Measurements from ENCODE around the gene UNC93A. TPM values are rescaled to one million over a fixed set of nuclear protein-coding genes. Genes with fewer than 3 reads are reported as not detected.
"Not testable (repeated sequence)": the region's sequence is repeated elsewhere in the genome, so short reads cannot be mapped to it uniquely, and the experiment has no call there.

UNC93A gene
- polyA plus RNA-seq (ENCODE audit: insufficient read length in 3 of 3) = 10 to 100 TPM in 1 of 3 donors, 1 to 10 TPM in 2; 4.2 to 15.2 (median 7.8) TPM
- long read RNA-seq, donor 1, partial matches to known transcripts = 0 of 1 reads
- long read RNA-seq, donor 1, other reads (novel, unspliced or antisense) = 0 of 1 reads
- long read RNA-seq, donor 2, partial matches to known transcripts = 5 of 11 reads
- long read RNA-seq, donor 2, other reads (novel, unspliced or antisense) = 0 of 11 reads
- long read RNA-seq, donor 3 = 0 reads
- long read RNA-seq, donor 4 = 0 reads
- long read RNA-seq, donor 5, partial matches to known transcripts = 0 of 4 reads
- long read RNA-seq, donor 5, other reads (novel, unspliced or antisense) = 0 of 4 reads
- long read RNA-seq, donor 6, partial matches to known transcripts = 0 of 2 reads
- long read RNA-seq, donor 6, other reads (novel, unspliced or antisense) = 0 of 2 reads
- long read RNA-seq, donor 7, partial matches to known transcripts = 0 of 2 reads
- long read RNA-seq, donor 7, other reads (novel, unspliced or antisense) = 0 of 2 reads
- long read RNA-seq, donor 8 = 0 reads
- long read RNA-seq, donor 9, partial matches to known transcripts = 0 of 2 reads
- long read RNA-seq, donor 9, other reads (novel, unspliced or antisense) = 0 of 2 reads
- long read RNA-seq, donor 10 = 0 reads
- long read RNA-seq, donor 11, partial matches to known transcripts = 0 of 1 reads
- long read RNA-seq, donor 11, other reads (novel, unspliced or antisense) = 0 of 1 reads
- long read RNA-seq, donor 12, partial matches to known transcripts = 0 of 1 reads
- long read RNA-seq, donor 12, other reads (novel, unspliced or antisense) = 0 of 1 reads
- long read RNA-seq, donor 13 = 0 reads
- long read RNA-seq, donor 14, partial matches to known transcripts = 0 of 4 reads
- long read RNA-seq, donor 14, other reads (novel, unspliced or antisense) = 0 of 4 reads
- long read RNA-seq, donor 15, partial matches to known transcripts = 0 of 2 reads
- long read RNA-seq, donor 15, other reads (novel, unspliced or antisense) = 0 of 2 reads
- long read RNA-seq, donor 16 = 0 reads

- DNase-seq = no peak
Measured at GRCh38 chr6:167290786-167291622, at the start of gene UNC93A. TSS of gene UNC93A (plus strand) at chr6:167291315. CDS start at chr6:167291490, 175 bp downstream.

GRCh38 chr6:167241321-167242134 lies 49.6 kb upstream of the UNC93A start:
- peak; percentile 50 for DNase-seq

DNA sequence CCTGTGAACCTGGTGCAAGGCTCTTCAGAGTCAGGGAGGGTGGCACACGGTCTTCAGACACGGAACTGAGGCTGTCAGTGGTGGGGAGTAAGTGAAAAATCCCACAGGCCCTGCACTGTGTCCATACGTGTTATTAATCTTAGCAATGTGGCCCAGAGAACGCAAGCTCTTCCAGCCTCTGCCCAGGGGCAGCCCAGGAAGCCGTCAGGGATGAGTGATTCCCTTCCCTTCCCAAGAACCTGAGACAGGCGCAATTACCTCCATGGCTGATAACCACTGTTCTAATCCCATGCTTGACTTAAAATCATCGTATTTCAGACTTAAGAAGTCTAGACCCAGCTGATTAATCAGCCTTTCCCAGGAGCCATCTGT lies 49.0 kb upstream of the UNC93A start:
- DNase-seq = not testable (repeated sequence)

- not testable (repeated sequence) for DNase-seq
Measured at GRCh38 chr6:167242511-167243051, 48.5 kb upstream of the UNC93A start.

DNA sequence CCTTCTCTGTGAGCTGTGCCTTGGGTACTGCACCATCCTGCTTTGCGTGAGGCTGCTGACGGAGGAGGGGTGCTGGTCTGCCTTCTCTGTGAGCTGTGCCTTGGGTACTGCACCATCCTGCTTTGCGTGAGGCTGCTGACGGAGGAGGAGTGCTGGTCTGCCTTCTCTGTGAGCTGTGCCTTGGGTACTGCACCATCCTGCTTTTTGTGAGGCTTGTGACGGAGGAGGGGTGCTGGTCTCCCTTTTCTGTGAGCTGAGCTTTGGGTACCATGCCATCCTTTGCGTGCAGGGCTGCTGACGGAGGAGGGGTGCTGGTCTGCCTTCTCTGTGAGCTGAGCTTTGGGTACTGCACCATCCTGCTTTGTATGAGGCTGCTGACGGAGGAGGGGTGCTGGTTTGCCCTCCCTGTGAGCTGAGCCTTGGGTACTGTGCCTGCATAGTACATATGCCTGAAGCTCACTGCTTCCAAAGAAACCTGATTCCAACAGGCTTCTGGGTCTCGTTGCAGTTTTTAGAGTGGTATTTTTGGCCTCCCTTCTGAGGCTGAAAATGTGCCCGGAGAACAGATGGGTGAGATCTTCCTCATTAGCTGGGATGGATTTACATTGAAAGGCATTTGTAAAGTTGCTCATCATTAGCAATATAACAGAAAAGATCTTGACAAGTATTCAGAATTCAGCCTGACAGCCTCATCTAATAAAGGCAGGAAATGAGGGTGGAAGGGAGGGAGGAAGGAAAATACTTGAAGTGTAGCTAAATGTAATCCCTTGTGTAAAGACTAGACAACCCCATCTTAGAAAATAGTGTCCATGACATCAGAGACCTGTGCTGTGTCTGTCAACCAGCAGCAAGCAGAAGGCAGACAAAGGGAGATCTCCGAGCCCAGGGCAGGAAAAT lies 46.8 kb upstream of the UNC93A start:
- DNase-seq = no peak

DNA sequence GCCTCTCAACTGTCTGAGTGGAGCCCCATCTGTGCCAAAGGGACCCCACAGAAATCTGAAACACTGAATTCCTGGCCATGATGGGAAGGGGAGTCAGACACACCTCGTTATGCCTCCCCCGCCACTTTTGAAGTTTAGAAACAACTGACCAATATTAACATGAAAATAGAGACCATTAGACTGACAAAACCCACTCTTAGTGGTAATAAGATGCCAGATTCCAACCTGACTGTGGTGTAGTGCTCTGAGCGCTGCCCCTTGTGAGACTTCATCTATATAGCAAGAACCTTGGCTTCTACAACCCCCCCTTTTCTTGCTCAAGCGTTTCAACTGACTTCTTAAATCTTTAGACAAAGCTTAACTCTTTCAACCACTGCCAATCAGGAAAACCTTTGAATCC lies 46.1 kb upstream of the UNC93A start:
- DNase-seq = no peak

- DNase-seq = no peak
Measured at GRCh38 chr6:167245591-167245990, 45.5 kb upstream of the UNC93A start.

DNA sequence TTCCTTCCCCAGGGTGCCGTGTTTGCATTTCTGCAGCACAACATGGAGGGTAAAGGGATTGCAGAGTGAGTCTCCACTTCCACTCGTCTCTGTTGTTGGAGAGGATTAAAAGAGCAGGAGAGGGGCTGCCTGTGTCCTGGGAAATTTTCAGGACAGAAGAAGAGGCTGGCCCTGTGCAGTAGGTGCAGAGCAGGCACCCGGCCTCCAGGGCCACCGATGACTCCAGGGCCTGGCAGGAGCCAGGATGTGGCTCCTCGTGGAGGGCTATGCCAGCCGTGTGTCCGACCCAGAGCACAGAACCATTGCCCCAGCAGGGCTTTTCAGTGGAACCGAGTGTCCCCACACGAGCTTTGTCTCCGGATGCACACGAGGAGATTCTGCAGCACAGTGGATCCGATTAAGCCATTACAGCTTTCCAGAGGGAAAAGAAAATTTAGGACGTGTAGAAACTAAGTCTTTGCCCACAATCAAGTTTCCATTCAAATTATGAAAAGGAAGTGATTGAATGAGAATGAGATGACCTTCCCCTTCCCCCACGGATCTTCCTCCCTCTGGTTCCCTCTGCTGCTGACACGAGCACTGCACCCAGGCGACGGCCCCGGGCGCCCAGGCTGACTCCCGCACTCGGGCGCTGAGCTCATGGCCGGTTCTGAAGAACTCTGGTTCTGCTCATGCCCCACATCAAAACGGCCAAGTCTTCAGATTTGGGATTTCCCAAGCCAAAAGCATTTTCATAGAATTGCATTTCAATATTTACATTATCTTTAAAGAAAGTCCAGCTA lies 43.1 kb upstream of the UNC93A start:
- no peak for DNase-seq

DNA sequence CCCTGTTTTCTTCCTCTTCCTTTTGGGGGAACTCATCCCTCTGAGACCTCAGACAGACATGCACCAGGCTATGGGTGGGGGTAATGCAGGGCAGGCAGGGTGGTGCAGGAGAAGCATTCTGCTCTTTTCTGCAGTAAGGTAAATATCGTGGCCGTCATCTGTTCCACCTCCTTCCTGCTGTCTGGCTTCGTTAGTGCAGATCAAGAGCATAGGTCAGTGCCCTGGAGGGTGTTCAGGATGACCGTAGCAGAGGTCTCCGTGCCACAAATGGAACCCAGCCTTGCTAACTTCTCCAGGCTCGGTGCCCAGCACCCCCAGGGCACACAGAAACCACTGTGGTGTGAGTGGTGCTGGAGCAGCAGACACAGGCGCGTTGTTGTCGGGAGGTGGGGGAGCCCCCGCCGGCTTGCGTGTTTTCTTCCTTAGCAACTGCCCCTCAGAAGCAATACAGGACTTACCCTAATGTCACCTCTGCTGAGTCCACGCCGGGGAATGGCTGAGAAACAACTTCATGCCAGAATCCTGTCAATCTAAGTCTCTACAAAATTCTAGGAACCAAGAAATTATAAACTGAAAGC lies 42.1 kb upstream of the UNC93A start:
- not testable (repeated sequence) for DNase-seq

DNA sequence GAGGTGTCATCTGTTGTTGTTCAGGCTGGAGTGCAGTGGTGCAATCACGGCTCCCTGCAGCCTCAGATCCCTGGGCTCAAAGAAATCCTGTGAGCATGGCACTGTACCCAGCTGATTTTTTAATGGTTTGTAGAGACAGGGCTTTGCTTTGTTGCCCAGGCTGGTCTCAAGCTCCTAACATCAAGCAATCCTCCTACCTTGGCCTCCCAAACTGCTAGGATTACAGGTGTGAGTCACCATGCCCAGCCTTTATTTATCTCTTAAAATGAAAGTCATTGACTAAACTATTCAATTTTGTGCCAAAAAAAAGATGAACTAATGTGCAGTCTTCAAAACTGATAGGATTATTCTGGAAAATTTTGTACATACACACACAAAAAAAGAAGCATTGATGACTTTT lies 38.8 kb upstream of the UNC93A start:
- DNase-seq = no peak

GRCh38 chr6:167255918-167256553 lies 35.1 kb upstream of the UNC93A start:
- no peak for DNase-seq

- no peak for DNase-seq
Measured at GRCh38 chr6:167258646-167259045, 32.5 kb upstream of the UNC93A start.

GRCh38 chr6:167266057-167266829 lies 24.9 kb upstream of the UNC93A start:
- peak; percentile 46 for DNase-seq

DNA sequence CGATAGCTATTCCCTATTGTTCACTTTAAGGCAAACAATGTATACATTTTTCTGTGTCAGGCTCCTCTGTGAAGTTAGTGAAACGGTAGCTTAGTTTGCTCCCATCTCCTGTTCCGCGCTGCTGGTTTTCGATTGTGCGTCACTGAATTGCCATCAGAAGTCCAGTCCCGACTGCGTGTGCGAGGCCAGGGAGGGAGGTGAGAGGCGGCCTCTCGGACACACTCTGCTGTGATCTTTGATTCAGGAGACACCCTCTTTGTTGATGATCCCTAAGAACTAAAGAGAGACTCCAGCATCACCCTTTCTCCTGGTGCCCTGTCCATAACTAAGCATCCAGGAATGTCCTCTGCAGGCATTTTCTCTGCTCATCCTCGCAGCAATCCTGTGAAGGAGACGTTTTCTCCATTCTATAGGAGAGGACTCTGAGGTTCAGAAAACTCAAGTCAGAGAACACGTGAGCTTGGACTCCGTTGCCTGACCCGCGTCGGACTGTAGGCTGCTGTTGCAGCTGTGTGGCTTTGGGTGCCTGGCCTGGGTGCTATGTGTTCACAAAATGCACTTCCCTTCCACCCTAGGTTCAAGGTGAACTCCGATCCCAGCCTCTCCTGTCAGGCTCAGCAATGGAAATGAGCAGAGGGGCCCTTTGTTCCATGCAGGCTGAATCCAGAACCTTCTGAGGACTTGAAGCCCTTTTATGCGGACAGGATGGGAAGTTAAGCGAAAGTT lies 24.1 kb upstream of the UNC93A start:
- no peak for DNase-seq

DNA sequence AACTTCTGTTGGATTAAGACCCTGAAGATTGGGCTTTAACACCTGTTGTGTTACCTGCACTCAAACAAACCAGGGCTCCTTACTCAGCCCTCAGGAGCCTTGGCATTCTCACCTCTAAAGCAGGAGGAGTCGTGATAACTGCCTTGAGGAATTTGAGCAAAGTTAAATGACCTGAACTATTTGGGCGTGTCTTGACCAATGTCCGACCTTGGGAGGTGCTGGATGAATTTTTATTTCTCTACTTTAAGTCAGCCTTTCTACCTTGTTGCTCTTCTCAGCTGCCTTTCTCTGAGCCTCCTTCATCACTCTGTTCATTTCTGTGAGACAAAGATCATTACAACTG lies 23.6 kb upstream of the UNC93A start:
- not testable (repeated sequence) for DNase-seq

DNA sequence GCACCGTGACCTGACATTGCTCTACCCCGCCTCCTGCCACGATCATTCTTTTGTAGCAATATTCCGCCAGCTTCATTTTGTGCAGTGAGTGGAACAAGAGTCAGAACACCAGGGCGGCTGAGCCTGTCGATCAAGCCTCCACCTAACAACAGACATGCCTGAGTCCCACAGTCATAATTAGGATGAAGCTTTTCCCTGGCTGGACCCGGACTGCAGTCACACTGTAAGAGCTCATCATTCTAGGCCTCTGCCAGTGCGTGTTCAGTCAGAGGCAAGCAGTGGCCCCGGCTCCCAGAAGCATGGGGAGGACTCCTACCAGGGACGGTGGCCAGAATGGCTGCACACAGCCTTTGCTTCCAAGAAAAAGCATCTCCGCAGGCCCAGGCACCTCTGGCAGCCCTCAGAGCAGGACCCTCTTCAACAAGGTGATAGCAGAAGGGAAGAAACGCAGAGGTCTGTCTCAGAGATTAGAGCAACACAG lies 23.2 kb upstream of the UNC93A start:
- DNase-seq = no peak
